Endothelial cell of umbilical vein (primary cell): ENCODE data around the gene LDLRAD4. TPM values are rescaled to one million over a fixed set of nuclear protein-coding genes. Genes with fewer than 3 reads are reported as not detected.

Experiments
- BruUV-seq: library from RNA; stranded (reverse); fragments of 400-500 nt; replicated peaks from 2 replicates; lab custom pipeline; 2021; lab: Mats Ljungman, UMichigan
- CTCF ChIA-PET: fragments of 300-600, 350-600 bp; sonication (Branson Sonifier 250); formaldehyde crosslinking; loops from one replicate; lab custom pipeline; 2021; ENCODE audit warnings: antibody characterized with exemption, inconsistent platforms; lab: Charles Lee
- POLR2A ChIA-PET: fragments of 300-600, 350-600 bp; sonication (Branson Sonifier 250); formaldehyde crosslinking; loops from one replicate; lab custom pipeline; 2021; ENCODE audit warnings: antibody characterized with exemption, inconsistent platforms; lab: Charles Lee
- DNase-seq: peaks from one replicate; pipeline ENCODE4 v3.0.0-alpha.2; 2011; ENCODE audit warnings: low read depth, low spot score
- FAIRE-seq: peaks from 2 replicates; lab custom pipeline; 2011; peaks lifted over from hg19 to GRCh38; lab: Jason Lieb, UNC
- H2AFZ ChIP-seq: 2 replicates; pipeline ENCODE4 v1.6.0; 2012; ENCODE audit warnings: low read depth, low read length, control low read depth, inconsistent platforms
- H3K27ac ChIP-seq: 2 replicates; pipeline ENCODE4 v1.5.1; 2011; ENCODE audit warnings: low read depth, mild to moderate bottlenecking, control low read depth, low read length, moderate library complexity; ENCODE audit not compliant: insufficient read depth
- H3K27me3 ChIP-seq, 2 experiments: 2 replicates each; pipeline versions ENCODE4 v1.6.0 to v1.6.1; 2011; ENCODE audit warnings: low read length in 2 of 2, mixed read lengths in 1 of 2; ENCODE audit not compliant: control insufficient read depth in 2 of 2, insufficient read depth in 2 of 2
- H3K36me3 ChIP-seq, 2 experiments: 2 replicates in 1 of 2; 3 replicates in 1 of 2; pipeline ENCODE4 v1.5.1; 2011; ENCODE audit warnings: low read length in 2 of 2, mild to moderate bottlenecking in 1 of 2, moderate library complexity in 1 of 2; ENCODE audit not compliant: control insufficient read depth in 2 of 2, insufficient read depth in 2 of 2; ENCODE audit errors: extremely low read depth in 1 of 2
- H3K4me1 ChIP-seq: 3 replicates; pipeline ENCODE4 v1.5.1; 2011; ENCODE audit warnings: mild to moderate bottlenecking, low read length; ENCODE audit not compliant: control insufficient read depth, insufficient read depth; ENCODE audit errors: extremely low read depth
- H3K4me2 ChIP-seq: 2 replicates; pipeline ENCODE4 v1.6.1; 2011; ENCODE audit warnings: low read length, control low read depth, mixed read lengths; ENCODE audit not compliant: insufficient read depth
- H3K4me3 ChIP-seq, 3 experiments: fragments of 200-600 bp in 1 of 3; sonication (generic), shearing (Covaris generic) in 1 of 3; replicated peaks in 1 of 3; 2 replicates each; pipeline ENCODE4 v1.5.1; 2011 to 2016; ENCODE audit warnings: control low read depth in 3 of 3, low read length in 3 of 3, mild to moderate bottlenecking in 2 of 3, inconsistent platforms in 1 of 3, low read depth in 1 of 3, moderate library complexity in 1 of 3; ENCODE audit not compliant: insufficient read depth in 1 of 3
- H3K79me2 ChIP-seq: 2 replicates; pipeline ENCODE4 v1.6.0; 2012; ENCODE audit warnings: low read length, inconsistent platforms; ENCODE audit not compliant: control insufficient read depth, insufficient read depth
- H3K9ac ChIP-seq: replicated peaks from 2 replicates; pipeline ENCODE3; 2011; ENCODE audit warnings: low read length, control low read depth; ENCODE audit not compliant: insufficient read depth; ENCODE audit errors: extremely low read depth
- H3K9me1 ChIP-seq: replicated peaks from 3 replicates; pipeline ENCODE4 v1.6.0; 2011; ENCODE audit warnings: mild to moderate bottlenecking, low read length; ENCODE audit not compliant: control insufficient read depth, insufficient read depth; ENCODE audit errors: extremely low read depth
- H3K9me3 ChIP-seq: replicated peaks from 2 replicates; pipeline ENCODE4 v1.5.1; 2012; ENCODE audit warnings: low read length, inconsistent platforms; ENCODE audit not compliant: control insufficient read depth, insufficient read depth
- H4K20me1 ChIP-seq: replicated peaks from 2 replicates; pipeline ENCODE3; 2011; ENCODE audit warnings: mild to moderate bottlenecking, low read length; ENCODE audit not compliant: control insufficient read depth, insufficient read depth; ENCODE audit errors: extremely low read depth
- CTCF ChIP-seq, 2 donors: IDR thresholded peaks; 1 replicate in 1 of 2; 2 replicates in 1 of 2; pipeline ENCODE4 v1.5.1; 2011; ENCODE audit warnings: low read length in 2 of 2, mild to moderate bottlenecking in 2 of 2, moderate library complexity in 2 of 2, control low read depth in 1 of 2, inconsistent platforms in 1 of 2, low read depth in 1 of 2; ENCODE audit not compliant: insufficient read depth in 1 of 2; ENCODE audit errors: extremely low read depth in 1 of 2
- EZH2 ChIP-seq: IDR thresholded peaks from 2 replicates; pipeline ENCODE4 v1.6.1; 2012; ENCODE audit warnings: borderline replicate concordance, low read depth, mild to moderate bottlenecking, moderate library complexity, low read length, inconsistent platforms; ENCODE audit not compliant: severe bottlenecking
- FOS ChIP-seq: IDR thresholded peaks from 2 replicates; pipeline ENCODE4 v1.6.1; 2011; ENCODE audit warnings: mild to moderate bottlenecking, low read length, moderate library complexity, borderline replicate concordance; ENCODE audit not compliant: insufficient read depth
- GATA2 ChIP-seq: IDR thresholded peaks from 2 replicates; pipeline ENCODE4 v1.7.0; 2011; ENCODE audit warnings: low read depth, mild to moderate bottlenecking, moderate library complexity, mixed read lengths, low read length; ENCODE audit not compliant: insufficient read length, insufficient read depth
- JUN ChIP-seq: IDR thresholded peaks from 2 replicates; pipeline ENCODE4 v1.6.1; 2011; ENCODE audit warnings: borderline replicate concordance, low read depth; ENCODE audit not compliant: insufficient read length, insufficient read depth
- MAX ChIP-seq: IDR thresholded peaks from 2 replicates; pipeline ENCODE4 v1.6.1; 2011; ENCODE audit not compliant: insufficient read depth, insufficient read length
- MYC ChIP-seq: IDR thresholded peaks from one replicate; pipeline ENCODE4 v1.6.1; 2011; ENCODE audit warnings: mild to moderate bottlenecking, low read depth, low read length
- POLR2A ChIP-seq: IDR thresholded peaks from 2 replicates; pipeline ENCODE4 v1.6.1; 2012; ENCODE audit warnings: low read depth, mild to moderate bottlenecking, control low read depth, low read length
- POLR2AphosphoS5 ChIP-seq: IDR thresholded peaks from 2 replicates; pipeline ENCODE4 v1.6.1; 2012; ENCODE audit warnings: low read depth, mild to moderate bottlenecking, control low read depth, low read length, moderate library complexity; ENCODE audit not compliant: insufficient read depth
- dilution Hi-C: fragments of 300-500 bp; cut with MboI; formaldehyde crosslinking; loops from one replicate; pipeline ENCODE4 v1.15.0; 2019; ENCODE audit warnings: low sequenced_read_pairs; ENCODE audit not compliant: extremely low pct_ligation_motif_present
- intact Hi-C: fragments of 100-400 bp; cut with micrococcal nuclease; formaldehyde crosslinking; loops from one replicate; pipeline ENCODE4 v1.10.0; 2022
- polyA plus RNA-seq, 4 experiments: library from polyadenylated mRNA; depleted of rRNA in 3 of 4; stranded (reverse) in 3 of 4; unstranded in 1 of 4; fragments of >200 nt; gene quantifications; 2 replicates each; pipeline versions ENCODE4 v1.2.1 to v1.2.3, GENCODE V29; 2011 to 2012; ENCODE audit warnings: missing spikeins in 1 of 4
- total RNA-seq: library from RNA; stranded (reverse); gene quantifications from 2 replicates; pipeline ENCODE4 v1.2.3, GENCODE V29; 2021

Gene LDLRAD4
- total and polyA plus RNA-seq, 2 donors (not counting 3 experiments of a cell fraction or from before 2014, with no cell fraction given), result 5.2 to 6.5 TPM

- intact Hi-C loops (no loop called here), dilution Hi-C loops (no loop called here)
- no peaks in the 10 kb centered on the region for H3K4me1 ChIP-seq
- FAIRE-seq (no peak), DNase-seq (no peak)
- no peak for TF ChIP-seq GATA2
- TF ChIP-seq MAX, result no peak
- no peak for TF ChIP-seq EZH2
- TF ChIP-seq POLR2A, result no peak
- no peak for TF ChIP-seq JUN
- no peak for TF ChIP-seq MYC
- no peak for TF ChIP-seq FOS
- no peak for TF ChIP-seq CTCF (IDR thresholded peaks at IDR 0.05; ENCODE audit: extremely low read depth in 1 of 2, insufficient read depth in 1 of 2, low read depth in 1 of 2, low read length in 2 of 2)
- no peak for TF ChIP-seq POLR2AphosphoS5
- H3K4me3 ChIP-seq, result no peak overlapping the region
- H2AFZ ChIP-seq, result no peak overlapping the region
- H3K9ac ChIP-seq, result no peak overlapping the region
- no peak overlapping the region for H3K27ac ChIP-seq
- ChIA-PET CTCF (no interaction called here), POLR2A (no interaction called here)
- no peaks in the 10 kb centered on the region for H3K36me3 ChIP-seq
- no peaks in the 10 kb centered on the region for H3K9me3 ChIP-seq
- BruUV-seq, result no TSS peak
- H3K27me3 ChIP-seq, result no peaks in the 10 kb centered on the region
- no peaks in the 10 kb centered on the region for H4K20me1 ChIP-seq
- H3K9me1 ChIP-seq, result no peaks in the 10 kb centered on the region
- peaks cover 26% of the 10 kb centered on the region for H3K79me2 ChIP-seq
- H3K4me2 ChIP-seq, result no peak overlapping the region
Measured at GRCh38 chr18:13684546-13684945, 466.0 kb downstream of the LDLRAD4 start.
